ENCODE measurements around the gene TMEM82. TPM values are rescaled to one million over a fixed set of nuclear protein-coding genes. Genes with fewer than 3 reads are reported as not detected.

Gene TMEM82
- total and polyA plus RNA-seq, 2 donors from 2014 or later = 2.0 to 25.4 TPM

GRCh38 chr1:15722836-15723532, 19.3 kb upstream of the TMEM82 start:
- no peak for TF ChIP-seq CTCF (IDR thresholded peaks at IDR 0.05; ENCODE audit: borderline replicate concordance, extremely low read depth, insufficient read depth)
- Histone ChIP-seq H3K4me1 (ENCODE audit: control insufficient read depth in 2 of 3, insufficient read depth in 2 of 3, low read depth in 1 of 3, low read length in 3 of 3) (peaks cover 0 to 2% (median 0%) of the 10 kb centered on the region in 3 donors), H3K9me3 (ENCODE audit: control insufficient read depth in 2 of 3, insufficient read depth in 1 of 3, low read length in 3 of 3) (no peaks in the 10 kb centered on the region), H3K4me3 (ENCODE audit: low read length in 3 of 3) (no peak overlapping the region), H3K36me3 (ENCODE audit: control insufficient read depth in 2 of 3, insufficient read depth in 3 of 3, low read length in 3 of 3) (peaks cover 2 to 41% (median 23%) of the 10 kb centered on the region in 3 donors), H3K27ac (ENCODE audit: low read depth in 2 of 2, low read length in 2 of 2) (no peak overlapping the region), H3K9ac (ENCODE audit: low read length in 3 of 3) (no peak overlapping the region), H3K27me3 (ENCODE audit: control insufficient read depth, insufficient read depth, low read length) (no peaks in the 10 kb centered on the region)
- FAIRE-seq (no peak), DNase-seq (no peak)
- intact Hi-C loops (cut with DNase I) = no loop called here

- Histone ChIP-seq H3K4me1 (ENCODE audit: control insufficient read depth in 2 of 3, insufficient read depth in 2 of 3, low read depth in 1 of 3, low read length in 3 of 3) (no peaks in the 10 kb centered on the region), H3K36me3 (ENCODE audit: control insufficient read depth in 2 of 3, insufficient read depth in 3 of 3, low read length in 3 of 3) (peaks cover 2 to 46% (median 21%) of the 10 kb centered on the region in 3 donors), H3K4me3 (ENCODE audit: low read length in 3 of 3) (no peak overlapping the region), H3K9me3 (ENCODE audit: control insufficient read depth in 2 of 3, insufficient read depth in 1 of 3, low read length in 3 of 3) (no peaks in the 10 kb centered on the region), H3K9ac (ENCODE audit: low read length in 3 of 3) (no peak overlapping the region), H3K27me3 (ENCODE audit: control insufficient read depth, insufficient read depth, low read length) (no peaks in the 10 kb centered on the region), H3K27ac (ENCODE audit: low read depth in 2 of 2, low read length in 2 of 2) (no peak overlapping the region)
- DNase-seq = no peak
- no peak for TF ChIP-seq CTCF (IDR thresholded peaks at IDR 0.05; ENCODE audit: borderline replicate concordance, extremely low read depth, insufficient read depth)
- no peak for FAIRE-seq
- intact Hi-C loops (cut with DNase I) = no loop called here
These were observed 18.6 kb upstream of the TMEM82 start for GRCh38 chr1:15723631-15724246.

DNA sequence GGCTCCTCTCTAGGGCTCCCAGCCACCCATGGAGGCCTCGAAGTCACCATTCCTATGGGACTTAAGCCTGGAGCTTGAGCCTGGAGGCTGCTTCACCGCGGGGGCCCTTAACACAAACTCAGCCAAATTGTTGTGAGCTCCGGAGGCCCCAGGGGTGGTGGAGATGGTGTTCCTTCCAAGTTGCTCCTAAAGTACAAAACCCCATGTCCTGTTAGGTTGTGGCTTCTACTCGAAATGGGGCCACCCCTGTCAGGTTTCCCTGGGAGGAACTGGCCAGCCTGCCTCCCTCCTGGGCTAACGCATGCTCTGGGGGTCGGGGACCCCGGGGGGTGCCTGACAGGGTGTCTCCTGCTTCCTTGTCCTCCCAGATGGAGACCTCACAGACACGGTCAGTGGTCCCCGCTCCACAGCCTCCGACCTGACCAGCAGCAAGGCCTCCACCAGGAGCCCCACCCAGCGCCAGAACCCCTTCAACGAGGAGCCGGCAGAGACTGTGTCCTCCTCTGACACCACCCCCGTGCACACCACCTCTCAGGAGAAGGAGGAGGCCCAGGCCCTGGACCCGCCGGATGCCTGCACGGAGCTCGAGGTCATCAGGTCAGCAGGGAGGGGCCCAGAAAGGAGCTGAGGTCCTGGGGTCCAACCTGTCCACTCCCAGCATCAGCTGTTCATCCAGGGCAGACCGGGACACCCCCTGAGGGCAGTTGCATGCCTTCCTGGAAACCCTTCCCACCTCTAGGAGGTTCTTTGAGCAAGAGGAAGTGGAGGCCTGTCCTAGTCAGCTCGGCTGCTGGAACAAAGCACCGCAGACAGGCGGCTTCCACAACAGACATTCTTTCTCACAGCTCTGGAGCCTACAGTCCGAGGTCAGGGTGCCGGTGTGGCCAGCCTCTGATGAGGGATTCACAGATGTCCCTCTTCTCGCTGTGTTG, 17.1 kb upstream of the TMEM82 start:
- DNase-seq (no peak), FAIRE-seq (no peak)
- Histone ChIP-seq H3K27me3 (ENCODE audit: control insufficient read depth, insufficient read depth, low read length) (no peaks in the 10 kb centered on the region), H3K4me1 (ENCODE audit: control insufficient read depth in 2 of 3, insufficient read depth in 2 of 3, low read depth in 1 of 3, low read length in 3 of 3) (no peaks in the 10 kb centered on the region), H3K9ac (ENCODE audit: low read length in 3 of 3) (no peak overlapping the region), H3K9me3 (ENCODE audit: control insufficient read depth in 2 of 3, insufficient read depth in 1 of 3, low read length in 3 of 3) (no peaks in the 10 kb centered on the region), H3K4me3 (ENCODE audit: low read length in 3 of 3) (no peak overlapping the region), H3K36me3 (ENCODE audit: control insufficient read depth in 2 of 3, insufficient read depth in 3 of 3, low read length in 3 of 3) (peaks cover 2 to 50% (median 21%) of the 10 kb centered on the region in 3 donors), H3K27ac (ENCODE audit: low read depth in 2 of 2, low read length in 2 of 2) (no peak overlapping the region)
- intact Hi-C loops (cut with DNase I) = no loop called here
- TF ChIP-seq CTCF (IDR thresholded peaks at IDR 0.05; ENCODE audit: borderline replicate concordance, extremely low read depth, insufficient read depth) = no peak
